ENCODE measurements around the gene MTNR1B. TPM values are rescaled to one million over a fixed set of nuclear protein-coding genes. Genes with fewer than 3 reads are reported as not detected.

MTNR1B gene
- total RNA-seq, 1 experiment from 2014 or later, result not detected

DNA sequence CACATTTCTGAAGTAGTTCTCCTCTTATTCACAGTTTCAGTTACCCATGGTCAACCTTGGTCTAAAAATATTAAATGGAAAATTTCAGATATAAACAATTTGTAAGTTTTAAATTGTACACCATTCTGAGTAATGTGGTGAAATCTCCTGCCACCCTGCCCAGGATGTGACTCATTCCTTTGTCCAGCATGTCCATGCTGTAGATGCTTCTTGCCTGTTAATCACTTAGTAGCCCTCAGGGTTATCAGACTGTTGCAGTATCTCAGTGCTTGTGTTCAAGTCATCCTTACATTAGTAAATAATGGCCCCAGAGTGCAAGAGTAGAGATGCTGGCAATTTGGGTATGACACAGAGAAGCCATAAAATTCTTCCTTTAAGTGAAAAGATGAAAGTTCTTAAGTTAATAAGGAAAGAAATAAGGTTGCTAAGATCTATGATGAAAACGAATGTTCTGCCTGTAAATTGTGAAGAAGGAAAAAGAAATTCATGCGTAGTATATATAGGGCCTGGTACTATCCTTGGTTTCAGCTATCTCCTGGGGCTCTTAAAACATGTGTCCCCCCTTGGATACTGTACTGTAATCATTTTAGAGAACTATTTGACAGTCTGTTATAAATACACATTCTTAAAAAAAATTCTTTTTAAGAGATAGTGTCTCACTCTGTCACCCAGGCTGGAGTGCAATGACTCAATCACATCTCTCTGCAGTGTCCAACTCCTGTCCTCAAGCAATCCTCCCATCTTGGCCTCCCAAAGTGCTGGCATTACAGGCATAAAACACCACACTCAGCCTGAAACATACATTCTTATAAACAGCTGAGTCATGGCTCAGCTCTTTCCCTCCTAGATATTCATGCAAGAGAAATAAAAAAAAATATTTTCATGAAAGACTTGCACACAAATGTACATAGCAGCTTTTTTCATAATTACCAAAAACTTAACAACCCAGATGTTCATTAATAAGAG lies 31.3 kb downstream of the MTNR1B start (continued):
- TF ChIP-seq, protein P1, sequence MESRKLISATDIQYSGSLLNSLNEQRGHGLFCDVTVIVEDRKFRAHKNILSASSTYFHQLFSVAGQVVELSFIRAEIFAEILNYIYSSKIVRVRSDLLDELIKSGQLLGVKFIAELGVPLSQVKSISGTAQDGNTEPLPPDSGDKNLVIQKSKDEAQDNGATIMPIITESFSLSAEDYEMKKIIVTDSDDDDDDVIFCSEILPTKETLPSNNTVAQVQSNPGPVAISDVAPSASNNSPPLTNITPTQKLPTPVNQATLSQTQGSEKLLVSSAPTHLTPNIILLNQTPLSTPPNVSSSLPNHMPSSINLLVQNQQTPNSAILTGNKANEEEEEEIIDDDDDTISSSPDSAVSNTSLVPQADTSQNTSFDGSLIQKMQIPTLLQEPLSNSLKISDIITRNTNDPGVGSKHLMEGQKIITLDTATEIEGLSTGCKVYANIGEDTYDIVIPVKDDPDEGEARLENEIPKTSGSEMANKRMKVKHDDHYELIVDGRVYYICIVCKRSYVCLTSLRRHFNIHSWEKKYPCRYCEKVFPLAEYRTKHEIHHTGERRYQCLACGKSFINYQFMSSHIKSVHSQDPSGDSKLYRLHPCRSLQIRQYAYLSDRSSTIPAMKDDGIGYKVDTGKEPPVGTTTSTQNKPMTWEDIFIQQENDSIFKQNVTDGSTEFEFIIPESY (IDR thresholded peaks at IDR 0.05; ENCODE audit: extremely low read depth, insufficient replicate concordance, low read length), result no peak
- TF ChIP-seq SRF (IDR thresholded peaks at IDR 0.05; ENCODE audit: low read depth) (0 out of 2 replicates have a peak, but pooled peaks have one; percentile 32), FOSL1 (IDR thresholded peaks at IDR 0.05; ENCODE audit: low read depth) (peak; percentile 90), POLR2A (IDR thresholded peaks at IDR 0.05; ENCODE audit: borderline replicate concordance, extremely low read depth, insufficient read depth, insufficient read length) (no peak), EZH2 (IDR thresholded peaks at IDR 0.05) (no peak), RAD21 (IDR thresholded peaks at IDR 0.05; ENCODE audit: low read depth) (no peak), EGR1 (IDR thresholded peaks at IDR 0.05; ENCODE audit: low read depth) (peak; percentile 35; the same call in 1 of the 2 replicates)

DNA sequence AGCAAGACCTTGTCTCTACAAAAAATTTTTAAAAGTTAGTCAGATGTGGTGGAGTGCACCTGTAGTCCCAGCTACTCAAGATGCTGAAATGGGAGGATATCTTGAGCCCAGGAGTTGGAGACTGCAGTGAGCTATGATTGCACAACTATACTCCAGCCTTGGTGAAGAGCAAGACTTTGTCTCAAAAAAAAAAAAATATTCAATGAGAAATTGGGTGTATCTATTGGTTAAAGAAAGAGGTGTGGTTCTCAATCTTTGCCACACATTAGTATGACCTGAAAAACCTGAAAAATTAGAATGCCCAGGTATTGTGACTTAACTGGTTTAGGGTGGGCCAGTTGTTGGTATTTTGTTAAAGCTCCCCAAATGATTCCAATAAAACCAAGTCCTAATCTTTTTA lies 32.4 kb downstream of the MTNR1B start:
- Histone ChIP-seq H3K36me3 (ENCODE audit: control insufficient read depth in 1 of 2, insufficient read depth in 2 of 2, low read length in 2 of 2) (no peaks in the 10 kb centered on the region), H3K9me2 (ENCODE audit: insufficient read depth) (no peaks in the 10 kb centered on the region), H3K9ac (ENCODE audit: low read length) (no peak overlapping the region), H4K20me1 (ENCODE audit: insufficient read depth) (no peaks in the 10 kb centered on the region), H3K9me3 (ENCODE audit: control insufficient read depth in 1 of 2, insufficient read depth in 1 of 2, low read depth in 1 of 2, low read length in 2 of 2) (no peaks in the 10 kb centered on the region), H2AFZ (ENCODE audit: low read depth, low read length, poor library complexity, severe bottlenecking) (peak overlapping the region; percentile 19), H3K79me2 (ENCODE audit: insufficient read depth, low read length) (no peaks in the 10 kb centered on the region), H3K4me3 (replicated peaks in 1 of 2; ENCODE audit: low read depth in 1 of 2, low read length in 2 of 2) (no peak overlapping the region), H3K27me3 (ENCODE audit: insufficient read depth, low read length) (no peaks in the 10 kb centered on the region), H3K4me2 (ENCODE audit: low read length) (0 out of 2 replicates have a peak overlapping the region, but pooled peaks have one; percentile 61), H3K27ac (ENCODE audit: low read depth, low read length) (no peak overlapping the region), H3K4me1 (ENCODE audit: control insufficient read depth in 1 of 2, insufficient read depth in 2 of 2, low read length in 2 of 2) (peaks cover 16 to 30% of the 10 kb centered on the region in 2 experiments)
- CTCF ChIA-PET, result interaction anchor here (1.3 kb wide), 1 partner anchor 60 kb away, joined by 3 read pairs; no protein-coding TSS in a partner anchor
- RAD21 ChIA-PET (ENCODE audit: low non-redundant PET in 1 of 2, low total read pairs in 2 of 2, uncharacterized antibody in 2 of 2, unreplicated experiment in 2 of 2), result no interaction called here
- DNase-seq (ENCODE audit: low read depth, low spot score) (no peak), ATAC-seq (no peak)
- no TSS peak for BruUV-seq (replicated peaks)
- intact Hi-C loops (cut with micrococcal nuclease), result loop anchor here (1.0 kb wide), 1 partner anchor 53 kb away; no protein-coding TSS in a partner anchor
- POLR2A ChIA-PET, result interaction anchor here (1.3 kb wide), 1 partner anchor 54 kb away, joined by 6 read pairs; no protein-coding TSS in a partner anchor
- TF ChIP-seq JUND (IDR thresholded peaks at IDR 0.05) (no peak), SRF (IDR thresholded peaks at IDR 0.05; ENCODE audit: low read depth) (no peak), SP1 (IDR thresholded peaks at IDR 0.05; ENCODE audit: low read depth) (no peak), CBX3 (IDR thresholded peaks at IDR 0.05; ENCODE audit: low read depth) (no peak), POLR2AphosphoS5 (IDR thresholded peaks at IDR 0.05; ENCODE audit: low read depth, low read length) (no peak), EGR1 (IDR thresholded peaks at IDR 0.05; ENCODE audit: low read depth) (no peak), EZH2phosphoT487 (IDR thresholded peaks at IDR 0.05; ENCODE audit: borderline replicate concordance) (no peak), ZFX (IDR thresholded peaks at IDR 0.05) (no peak), YY1 (IDR thresholded peaks at IDR 0.05; ENCODE audit: extremely low read depth, insufficient replicate concordance, low read depth, low read length) (no peak), ELF1 (IDR thresholded peaks at IDR 0.05; ENCODE audit: borderline replicate concordance, low read depth) (no peak), FOSL1 (IDR thresholded peaks at IDR 0.05; ENCODE audit: low read depth) (no peak), SIN3A (IDR thresholded peaks at IDR 0.05; ENCODE audit: low read depth) (no peak)
- TF ChIP-seq, protein P1 (IDR thresholded peaks at IDR 0.05; ENCODE audit: extremely low read depth, insufficient replicate concordance, low read length), result no peak
- TF ChIP-seq, protein P2, sequence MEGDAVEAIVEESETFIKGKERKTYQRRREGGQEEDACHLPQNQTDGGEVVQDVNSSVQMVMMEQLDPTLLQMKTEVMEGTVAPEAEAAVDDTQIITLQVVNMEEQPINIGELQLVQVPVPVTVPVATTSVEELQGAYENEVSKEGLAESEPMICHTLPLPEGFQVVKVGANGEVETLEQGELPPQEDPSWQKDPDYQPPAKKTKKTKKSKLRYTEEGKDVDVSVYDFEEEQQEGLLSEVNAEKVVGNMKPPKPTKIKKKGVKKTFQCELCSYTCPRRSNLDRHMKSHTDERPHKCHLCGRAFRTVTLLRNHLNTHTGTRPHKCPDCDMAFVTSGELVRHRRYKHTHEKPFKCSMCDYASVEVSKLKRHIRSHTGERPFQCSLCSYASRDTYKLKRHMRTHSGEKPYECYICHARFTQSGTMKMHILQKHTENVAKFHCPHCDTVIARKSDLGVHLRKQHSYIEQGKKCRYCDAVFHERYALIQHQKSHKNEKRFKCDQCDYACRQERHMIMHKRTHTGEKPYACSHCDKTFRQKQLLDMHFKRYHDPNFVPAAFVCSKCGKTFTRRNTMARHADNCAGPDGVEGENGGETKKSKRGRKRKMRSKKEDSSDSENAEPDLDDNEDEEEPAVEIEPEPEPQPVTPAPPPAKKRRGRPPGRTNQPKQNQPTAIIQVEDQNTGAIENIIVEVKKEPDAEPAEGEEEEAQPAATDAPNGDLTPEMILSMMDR (IDR thresholded peaks at IDR 0.05 in 2 of 3, conservative IDR thresholded peaks at IDR 0.05 in 1 of 3; ENCODE audit: borderline replicate concordance in 1 of 3, insufficient read depth in 1 of 3, low read depth in 2 of 3, low read length in 2 of 3), result no peak
- TF ChIP-seq, protein P3, sequence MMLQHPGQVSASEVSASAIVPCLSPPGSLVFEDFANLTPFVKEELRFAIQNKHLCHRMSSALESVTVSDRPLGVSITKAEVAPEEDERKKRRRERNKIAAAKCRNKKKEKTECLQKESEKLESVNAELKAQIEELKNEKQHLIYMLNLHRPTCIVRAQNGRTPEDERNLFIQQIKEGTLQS (IDR thresholded peaks at IDR 0.05), result no peak

All from HCT116 (cell line).